ENCODE measurements around the gene RIBC2.
"Not testable (repeated sequence)": the region's sequence is repeated elsewhere in the genome, so short reads cannot be mapped to it uniquely, and the experiment has no call there.

RIBC2 gene

DNA sequence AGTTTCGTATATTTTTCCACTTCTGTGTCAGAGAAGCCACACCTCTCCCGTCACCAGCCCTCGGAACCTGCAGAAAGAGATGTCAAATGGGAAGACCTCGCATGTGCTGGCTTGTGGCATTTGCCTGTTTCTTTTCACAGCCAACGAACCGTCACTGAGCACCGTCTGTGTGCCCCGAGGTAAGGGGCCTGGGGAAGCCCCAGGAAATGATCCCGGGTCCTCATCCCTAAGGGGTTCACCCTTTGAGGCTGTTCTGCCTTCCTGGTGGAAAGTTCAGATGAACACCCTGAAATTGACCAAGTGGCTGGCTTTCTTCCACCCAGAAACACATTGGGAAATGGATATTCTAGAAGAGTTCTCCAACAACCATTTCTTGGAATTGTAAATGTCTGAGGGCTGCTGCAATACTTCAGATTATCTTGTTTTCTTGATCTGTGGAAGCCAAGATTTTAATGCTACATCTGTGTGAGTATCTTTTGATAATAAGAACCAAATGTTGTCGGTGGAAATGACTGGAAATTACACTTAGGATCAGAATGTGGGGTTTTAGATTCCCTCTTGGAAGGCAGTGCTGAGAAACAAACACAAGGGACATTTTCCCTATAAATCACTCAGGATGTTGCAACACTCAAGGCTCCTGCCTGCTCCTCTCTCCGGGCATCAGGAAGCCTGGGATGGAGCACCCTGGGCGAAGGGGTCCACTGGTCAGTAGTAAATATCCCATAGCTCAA, 37.6 kb downstream of the RIBC2 start:
- no peak for DNase-seq

DNA sequence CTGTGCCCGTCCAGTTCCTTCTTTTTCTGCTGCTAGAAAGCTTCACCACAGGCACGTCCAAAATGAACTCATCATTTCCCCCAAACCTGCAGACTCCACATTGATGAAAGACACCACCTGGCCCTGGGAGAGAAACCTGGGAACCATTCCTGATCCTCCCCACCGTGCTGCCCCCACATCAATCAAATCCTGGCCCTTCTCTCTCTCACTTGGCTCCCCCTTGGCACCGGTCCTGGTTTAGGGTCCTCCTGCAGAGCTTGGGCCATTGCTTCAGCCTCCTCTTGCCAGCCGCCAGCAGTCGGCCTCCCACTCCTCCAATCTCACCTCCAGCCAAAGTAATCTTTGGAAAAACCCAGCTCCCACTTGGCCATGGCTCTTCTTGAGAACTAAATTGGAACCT, 38.5 kb downstream of the RIBC2 start:
- DNase-seq: no peak

DNA sequence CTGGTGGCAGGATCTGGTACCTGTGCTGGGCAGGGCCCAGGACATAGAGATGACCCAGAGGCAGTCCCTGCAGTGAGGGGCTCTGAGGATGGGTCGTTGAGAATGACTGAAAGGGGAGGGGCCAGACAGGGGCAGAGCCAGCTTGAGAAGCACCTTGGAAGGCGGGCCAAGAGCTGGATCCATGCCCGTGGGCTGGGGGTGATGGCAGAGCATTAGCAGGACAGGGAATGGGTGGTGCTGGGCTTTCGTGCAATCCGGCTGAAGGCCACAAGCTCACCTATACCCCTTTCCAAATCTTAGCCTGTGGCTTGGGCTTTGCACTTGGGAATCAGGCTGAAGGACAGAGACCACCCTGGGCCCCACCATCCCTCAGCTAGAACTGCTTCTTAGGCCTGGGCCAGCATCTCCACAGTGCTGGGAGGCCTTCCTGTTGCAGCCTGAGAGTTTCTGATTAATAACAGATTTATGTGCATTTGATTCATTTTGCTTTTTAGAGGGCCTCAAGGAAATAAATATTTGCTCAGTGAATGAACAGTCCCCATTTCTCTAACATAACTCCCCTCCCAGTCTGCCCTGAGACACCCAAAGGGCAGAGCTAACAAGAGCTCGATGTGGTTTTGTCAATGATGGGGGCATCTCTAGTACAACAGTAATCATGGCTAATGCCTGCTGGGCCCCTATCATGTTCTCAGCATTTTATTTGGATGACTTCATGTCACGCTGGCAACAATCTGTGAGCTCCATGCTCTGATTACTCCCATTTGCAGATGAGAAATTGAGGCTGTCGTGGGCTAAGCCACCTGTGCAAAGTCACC, 39.3 kb downstream of the RIBC2 start:
- DNase-seq: no peak

DNA sequence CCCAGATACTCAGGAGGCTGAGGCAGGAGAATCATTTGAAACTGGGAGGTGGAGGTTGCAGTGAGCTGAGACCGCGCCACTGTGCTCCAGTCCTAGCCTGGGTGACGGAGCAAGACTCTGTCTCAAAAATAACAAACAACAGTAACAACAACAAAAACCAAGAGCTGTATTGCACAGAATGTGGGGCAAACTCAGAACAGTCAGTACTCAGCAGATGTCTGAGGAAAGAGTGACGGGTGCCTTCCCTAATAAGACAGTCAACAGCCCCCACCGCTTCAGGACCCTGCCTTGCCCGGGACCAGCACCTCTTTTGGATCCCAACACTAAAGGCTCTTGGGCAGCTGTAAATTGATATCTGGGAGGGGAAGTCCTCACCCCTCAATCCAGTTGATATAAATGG, 40.3 kb downstream of the RIBC2 start:
- no peak for DNase-seq

DNA sequence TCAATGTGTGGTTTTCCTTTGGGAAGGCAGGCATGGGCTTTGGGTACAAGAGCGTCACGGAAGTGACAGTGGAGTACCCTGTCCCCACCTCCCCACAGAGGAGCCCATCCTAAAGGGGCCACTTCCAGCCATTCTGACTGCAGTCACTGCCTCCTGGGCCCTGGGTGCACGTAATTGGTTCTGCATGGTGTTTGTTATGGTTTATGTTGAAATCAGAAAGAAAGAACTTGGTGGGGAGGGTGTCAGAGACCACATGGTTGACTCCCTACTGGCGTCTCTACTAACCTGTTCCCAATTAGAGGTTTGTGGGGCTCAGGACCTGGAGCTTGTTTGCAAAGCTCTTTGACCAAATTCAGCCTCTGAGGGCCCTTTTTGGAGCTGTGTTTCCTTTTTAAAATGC, 40.8 kb downstream of the RIBC2 start:
- no peak for DNase-seq

DNA sequence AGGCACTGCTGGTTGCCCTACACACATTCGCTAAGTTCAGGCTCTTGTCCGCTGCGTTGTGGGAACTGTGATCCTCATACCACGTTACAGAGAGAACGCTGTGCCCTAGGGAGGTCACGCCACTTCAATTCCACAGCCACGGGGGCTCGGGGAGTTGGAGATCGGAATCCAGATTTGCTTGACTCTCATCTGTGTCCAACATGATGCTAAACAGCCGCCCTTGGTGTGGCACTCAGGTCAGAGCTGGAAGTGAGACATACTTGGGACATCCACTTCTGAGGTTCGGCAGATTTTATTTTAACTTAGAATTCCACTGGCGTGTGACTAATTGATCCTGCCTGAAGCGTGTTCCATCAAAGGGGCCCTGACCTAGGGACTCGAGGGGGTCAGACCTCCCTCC, 41.7 kb downstream of the RIBC2 start:
- no peak for DNase-seq

DNA sequence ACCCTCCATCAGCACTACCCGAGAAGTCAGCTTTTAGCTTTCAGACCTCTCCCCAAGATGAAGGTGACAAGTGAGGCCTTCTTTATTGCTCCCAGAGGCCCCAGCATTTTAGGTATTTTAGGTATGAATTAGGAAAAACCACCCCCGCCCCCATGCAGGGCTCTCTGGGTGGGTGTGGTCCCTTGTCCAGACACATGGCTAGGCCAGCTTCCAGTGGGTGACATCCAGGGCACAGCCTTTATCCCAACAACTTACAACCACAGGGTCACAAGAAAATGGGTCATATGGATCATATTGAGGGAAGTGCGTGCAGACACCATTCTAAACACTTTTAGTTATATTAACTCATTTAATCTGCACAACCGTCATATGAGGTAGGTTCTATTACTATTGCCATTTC, 42.1 kb downstream of the RIBC2 start:
- no peak for DNase-seq

DNA sequence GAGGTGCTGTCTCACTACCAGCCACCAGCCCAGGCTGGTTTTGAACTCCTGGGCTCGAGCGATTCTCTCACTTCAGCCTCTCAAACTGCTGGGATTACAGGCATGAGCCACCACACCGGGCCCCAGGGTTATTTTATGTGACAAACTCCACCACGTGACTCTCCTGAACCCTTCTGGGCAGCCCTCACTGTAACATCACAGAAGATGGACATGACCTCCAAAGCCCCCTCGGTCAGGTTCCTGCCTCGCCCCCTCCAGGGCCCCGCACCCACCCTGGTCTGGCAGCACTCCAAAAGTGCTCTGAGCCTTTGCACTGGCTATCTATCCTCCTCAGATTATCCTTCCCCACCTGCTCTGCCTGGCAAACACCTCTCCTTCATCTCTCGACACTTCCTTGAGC, 43.3 kb downstream of the RIBC2 start:
- DNase-seq: no peak

DNA sequence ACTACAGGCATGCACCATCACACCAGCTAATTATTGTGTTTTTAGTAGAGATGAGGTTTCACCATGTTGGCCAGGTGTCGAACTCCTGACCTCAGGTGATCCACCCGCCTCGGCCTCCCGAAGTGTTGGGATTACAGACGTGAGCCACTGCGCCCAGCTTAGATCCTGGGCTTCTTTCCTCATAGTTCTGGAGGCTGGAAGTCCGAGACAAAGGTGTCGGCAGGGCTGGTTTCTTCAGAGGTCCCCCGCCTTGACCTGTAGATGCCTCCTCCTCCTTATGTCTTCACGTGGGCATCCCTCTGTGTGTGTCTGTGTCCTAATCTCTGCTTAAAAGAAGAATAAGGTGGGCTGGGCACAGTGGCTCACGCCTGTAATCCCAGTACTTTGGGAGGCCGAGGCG, 45.0 kb downstream of the RIBC2 start:
- no peak for DNase-seq

DNA sequence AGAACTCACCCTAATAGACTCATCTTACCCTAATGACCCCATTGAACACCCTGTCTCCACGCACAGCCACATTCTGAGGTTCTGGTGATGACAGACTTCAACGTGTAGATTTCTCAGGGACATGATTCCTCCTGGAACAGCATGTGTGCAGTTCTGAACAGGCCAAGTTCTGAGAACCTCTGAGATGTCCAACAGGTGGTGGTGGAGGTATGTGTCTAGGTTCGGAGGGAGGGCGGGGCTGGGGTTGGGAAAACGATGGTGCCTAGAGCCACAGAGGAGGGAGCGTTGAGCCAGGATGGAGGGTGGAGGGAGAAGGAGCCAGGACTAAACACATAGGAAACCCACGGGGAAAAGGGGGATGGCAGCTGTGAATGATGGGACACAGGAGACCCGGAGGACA, 45.7 kb downstream of the RIBC2 start:
- DNase-seq: no peak

DNA sequence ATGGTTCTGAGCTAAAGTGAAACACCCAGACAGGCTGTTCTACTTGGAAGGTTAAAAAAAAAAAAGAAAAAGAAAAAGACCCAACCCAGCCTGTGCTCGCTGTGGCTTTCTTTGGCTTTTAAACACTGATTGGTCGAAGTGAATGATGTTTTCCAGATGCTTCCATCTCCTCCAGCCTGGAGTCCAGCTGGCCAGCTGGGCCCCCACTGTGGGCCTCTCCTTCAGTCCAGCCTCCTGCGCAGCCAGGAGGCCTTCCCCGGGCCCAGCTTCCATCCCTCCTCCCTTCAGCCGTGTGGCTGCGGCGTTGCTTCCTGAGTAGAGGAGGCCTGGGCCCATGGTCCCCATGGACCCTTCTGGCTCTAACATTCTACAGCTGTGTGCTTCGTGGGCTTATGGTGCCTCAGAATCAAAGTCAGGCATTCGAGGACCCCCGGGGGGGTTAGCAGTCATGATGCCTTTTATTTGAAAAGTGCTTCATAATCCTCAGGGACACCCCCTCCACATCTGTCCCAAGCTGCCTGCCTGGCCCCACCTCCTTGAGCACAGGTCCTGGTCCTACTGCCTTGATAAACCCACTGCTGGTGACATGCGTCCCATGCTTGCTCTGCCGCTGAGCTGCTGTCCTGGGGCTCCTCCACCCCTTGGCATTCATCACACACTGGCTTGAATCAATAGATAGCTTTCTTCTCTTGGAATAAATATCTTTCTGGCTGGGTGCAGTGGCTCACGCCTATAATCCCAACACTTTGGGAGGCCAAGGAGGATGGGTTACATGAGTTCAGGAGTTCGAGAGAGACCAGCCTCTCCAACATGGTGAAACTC, 47.0 kb downstream of the RIBC2 start:
- DNase-seq: no peak

DNA sequence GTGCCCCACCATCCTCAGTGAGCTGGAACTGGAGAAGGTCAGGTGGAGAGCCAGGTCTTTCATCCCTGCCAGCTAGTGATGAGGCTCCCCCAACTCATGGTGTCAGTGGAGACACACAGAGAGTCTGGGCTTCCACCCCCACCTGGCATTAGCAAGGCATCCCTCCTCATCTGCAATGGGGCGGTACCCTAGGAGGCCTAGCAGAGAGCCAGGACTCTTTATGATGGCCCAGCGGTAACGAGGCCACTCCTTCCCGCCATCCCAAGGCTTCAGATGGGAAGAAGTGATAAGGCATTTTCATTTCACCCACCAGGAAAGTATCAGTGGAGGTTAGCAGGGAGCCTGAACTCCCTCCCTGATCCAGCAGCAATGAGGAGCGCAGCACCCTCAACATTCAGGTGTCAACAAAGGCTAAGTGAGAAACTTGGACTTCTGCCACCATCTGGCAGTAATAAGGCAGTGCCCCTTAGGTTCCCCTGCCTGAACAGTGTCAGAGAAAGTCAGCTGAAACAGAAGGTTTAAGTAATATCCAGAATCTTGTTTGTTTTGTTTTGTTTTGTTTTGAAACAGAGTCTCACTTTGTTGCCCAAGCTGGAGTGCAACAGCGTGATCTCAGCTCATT, 48.7 kb downstream of the RIBC2 start:
- DNase-seq: no peak

DNA sequence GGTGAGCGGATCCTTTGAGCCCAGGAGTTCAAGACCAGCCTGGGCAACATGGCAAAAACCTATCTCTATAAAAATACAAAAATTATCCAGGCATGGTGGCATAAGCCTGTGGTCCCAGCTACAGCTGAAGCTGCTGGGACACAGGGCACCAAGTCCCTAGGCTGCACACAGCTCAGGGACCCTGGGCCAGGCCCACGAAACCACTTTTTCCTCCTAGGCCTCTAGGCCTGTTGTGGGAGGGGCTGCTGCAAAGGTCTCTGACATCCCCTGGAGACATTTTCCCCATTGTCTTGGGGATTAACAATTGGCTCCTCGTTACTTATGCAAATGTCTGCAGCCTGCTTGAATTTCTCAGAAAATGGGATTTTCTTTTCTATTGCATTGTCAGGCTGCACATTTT, 50.2 kb downstream of the RIBC2 start:
- not testable (repeated sequence) for DNase-seq

DNA sequence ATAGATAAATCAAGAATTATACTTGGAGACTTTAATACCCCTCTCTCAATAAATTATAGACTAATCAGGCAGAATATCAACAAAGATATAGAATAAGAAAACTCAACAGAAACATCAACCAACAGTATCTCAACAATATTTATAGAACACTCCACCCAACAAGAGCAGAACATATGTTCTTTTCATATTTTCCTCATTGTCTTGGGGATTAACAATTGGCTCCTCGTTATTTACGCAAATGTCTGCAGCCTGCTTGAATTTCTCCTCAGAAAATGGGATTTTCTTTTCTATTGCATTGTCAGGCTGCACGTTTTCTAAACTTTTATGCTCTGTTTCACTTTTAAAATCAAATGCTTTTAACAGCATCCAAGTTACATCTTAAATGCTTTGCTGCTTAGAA, 52.1 kb downstream of the RIBC2 start:
- no peak for DNase-seq

DNA sequence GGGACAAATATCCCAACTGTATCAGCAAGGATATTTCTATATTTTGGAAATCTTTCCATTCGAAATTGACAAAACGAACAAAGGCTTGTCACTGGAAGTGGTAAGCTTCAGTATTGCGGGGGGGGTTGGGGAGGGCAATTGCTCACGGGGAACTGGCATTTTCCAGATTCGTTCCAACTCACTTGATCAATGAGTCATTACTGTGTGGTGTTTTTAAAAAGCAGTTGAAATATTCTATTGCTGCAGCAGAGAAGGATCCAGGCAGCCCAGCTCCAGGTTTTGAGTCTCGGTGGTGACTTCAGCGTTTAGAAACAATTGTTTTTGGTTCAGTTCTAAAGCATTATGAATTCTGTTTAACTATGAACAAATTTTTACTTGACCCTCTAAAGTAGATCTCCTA, 55.4 kb downstream of the RIBC2 start:
- no peak for DNase-seq

DNA sequence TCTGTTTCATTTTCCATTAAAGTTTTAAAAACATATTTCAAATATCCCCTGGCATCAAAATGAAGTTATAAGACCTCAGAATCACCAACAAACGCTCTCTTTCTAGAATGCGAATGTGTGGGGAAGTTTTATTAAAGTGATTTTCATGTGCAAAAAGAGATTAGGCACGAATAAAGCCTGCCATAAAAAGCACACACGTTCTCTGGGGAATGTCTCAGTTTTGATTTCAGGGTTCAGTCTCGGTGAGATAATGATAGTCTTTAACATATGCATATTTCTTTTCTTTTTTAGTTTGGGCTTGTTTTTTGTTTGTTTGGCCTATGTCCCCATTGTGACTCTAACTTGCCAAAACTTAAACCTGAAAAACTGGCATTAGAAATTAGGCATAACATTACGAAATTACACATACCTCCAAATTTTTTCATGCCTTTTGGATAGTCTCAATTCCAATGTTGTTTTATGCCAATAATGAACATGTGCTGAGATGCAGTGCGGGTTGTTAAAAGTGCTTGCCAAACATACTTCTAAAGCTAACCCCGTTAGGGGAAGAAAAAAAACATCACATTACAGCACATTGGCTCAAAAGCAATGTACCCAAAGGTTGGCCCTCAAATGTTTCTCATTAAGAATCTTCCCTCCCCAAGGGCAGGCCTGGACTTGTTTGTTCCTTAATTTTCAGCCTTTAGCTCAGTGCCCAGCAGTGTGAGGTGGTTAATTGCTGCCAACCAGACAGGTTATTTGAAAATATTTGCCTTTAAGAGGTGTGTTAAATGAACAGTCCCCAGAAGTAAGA, 56.0 kb downstream of the RIBC2 start:
- no peak for DNase-seq

DNA sequence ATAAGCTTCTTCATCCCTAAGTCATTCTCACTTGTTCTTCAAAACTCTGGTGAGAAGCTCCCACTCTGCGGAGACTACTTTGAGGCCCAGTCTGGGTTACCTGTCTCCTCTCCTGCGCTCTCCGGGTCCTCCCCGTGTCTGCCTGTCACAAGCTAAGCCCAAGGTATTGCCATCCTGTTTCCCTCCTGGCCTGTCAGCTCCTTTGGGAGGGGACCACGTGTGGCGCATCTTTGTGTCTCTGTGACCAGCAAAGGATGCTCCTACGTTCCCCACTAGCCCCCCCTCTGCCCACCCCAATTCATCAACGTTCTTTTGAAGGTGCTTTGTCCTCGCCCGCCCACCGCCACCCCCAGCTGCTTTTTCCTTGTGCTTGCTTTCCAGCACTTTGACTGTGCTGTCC, 57.4 kb downstream of the RIBC2 start:
- DNase-seq: no peak

DNA sequence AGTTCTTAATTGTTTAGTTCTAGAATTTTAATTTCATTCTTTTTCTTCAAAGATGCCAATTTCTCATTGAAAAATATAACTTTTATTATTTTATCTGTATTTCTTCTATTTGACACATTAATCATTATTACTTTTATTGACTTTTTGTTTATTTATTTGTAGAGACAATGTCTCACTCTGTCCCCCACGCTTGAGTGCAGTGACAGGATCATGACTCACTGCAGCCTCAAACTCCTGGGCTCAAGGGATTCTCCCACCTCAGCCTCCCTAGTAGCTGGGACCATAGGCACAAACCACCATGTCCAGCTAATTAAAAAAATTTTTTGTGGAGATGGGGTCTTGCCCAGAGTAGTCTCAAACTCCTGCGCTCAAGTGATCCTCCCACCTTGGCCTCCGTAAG, 58.9 kb downstream of the RIBC2 start:
- no peak for DNase-seq

DNA sequence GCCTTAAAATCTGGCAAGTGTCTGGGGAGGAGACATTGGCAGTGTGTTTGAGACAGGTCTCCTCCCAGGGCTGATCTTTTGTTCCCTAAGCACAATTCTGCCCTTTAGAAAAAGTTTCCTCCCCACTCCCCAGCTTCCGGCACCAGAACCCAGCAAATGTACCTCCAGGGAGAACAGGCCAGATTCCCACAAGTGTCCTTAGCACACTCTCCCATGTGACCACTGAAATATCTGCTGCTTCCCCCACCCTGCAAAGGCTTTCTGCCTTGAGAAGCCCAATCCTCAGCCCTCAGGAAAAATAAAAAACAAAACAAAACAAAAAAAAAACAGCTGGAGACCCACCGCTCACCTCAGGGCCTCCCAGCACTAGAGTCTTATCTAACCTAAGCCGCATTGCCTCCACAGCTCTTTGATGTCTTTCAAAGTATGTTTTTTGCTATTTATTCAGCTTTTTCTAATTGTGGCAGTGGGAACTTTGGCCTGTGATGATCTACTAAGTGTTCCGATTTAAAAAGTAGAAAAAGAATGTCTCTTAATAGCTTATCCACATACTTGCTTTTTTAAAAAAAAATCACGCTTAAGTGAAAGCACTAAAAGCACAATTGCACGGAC, 60.2 kb downstream of the RIBC2 start:
- DNase-seq: no peak

DNA sequence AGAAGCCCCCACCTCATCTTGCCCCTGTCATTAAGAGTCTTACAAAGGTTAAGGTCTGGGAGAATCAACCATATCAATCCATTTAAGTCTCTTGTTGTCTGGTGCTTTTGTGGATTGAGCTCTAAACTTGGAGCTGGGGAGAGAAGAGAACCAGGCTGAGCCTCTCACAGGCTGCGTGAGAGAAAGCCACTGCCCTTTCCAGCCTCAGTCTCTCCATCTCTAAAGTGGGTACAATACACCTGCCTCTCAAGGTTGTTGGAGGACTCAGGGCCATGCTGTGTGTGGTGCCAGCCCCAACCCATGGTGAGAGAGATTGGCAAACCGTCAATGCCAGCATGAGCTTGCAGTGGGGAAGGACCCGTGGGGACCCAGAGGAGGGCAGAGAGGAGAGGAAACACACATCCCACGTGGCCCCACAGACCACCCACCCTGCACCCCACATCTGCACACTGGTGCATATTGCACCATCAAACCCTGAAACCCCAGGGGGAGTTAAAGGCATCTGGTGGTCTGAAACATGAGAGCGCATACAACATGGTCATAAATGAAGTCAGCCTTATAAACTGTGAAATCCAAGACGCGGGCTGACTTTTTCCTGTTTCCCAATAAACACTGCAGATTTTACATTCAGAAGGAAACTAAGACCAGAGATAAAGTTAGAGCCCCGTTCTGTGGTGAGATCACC, 61.7 kb downstream of the RIBC2 start:
- no peak for DNase-seq

DNA sequence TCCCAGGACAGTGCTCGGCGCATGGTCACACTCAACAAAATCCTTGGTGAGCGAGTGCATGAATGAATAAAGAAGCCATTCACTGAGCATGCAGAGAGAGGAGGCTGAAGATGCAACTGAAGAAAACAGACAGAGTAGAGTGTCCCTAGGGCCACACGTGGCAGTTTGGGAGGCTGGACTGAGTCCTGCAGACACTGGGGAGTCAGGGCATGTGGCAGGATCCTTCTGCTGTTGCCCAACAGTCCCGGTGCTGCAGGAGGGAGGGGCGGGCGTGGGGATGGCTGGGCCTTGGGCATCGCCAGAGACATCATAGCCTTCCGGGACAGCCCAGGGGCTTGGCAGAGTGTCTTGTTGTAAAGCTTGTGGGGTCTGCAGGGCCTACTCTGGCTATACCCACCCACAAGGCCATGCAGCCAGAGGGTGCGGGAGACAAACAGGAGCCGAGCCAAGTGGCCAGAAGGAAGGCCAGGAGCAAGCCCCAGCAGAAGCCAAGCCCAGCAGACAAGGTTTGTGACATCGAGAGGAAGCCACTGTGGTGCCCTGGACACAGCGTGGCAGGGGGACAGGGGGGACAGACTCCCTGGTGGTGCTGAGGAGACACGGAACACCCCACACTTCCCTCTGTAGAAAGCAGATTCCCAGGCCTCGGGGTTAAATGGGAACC, 62.5 kb downstream of the RIBC2 start:
- no peak for DNase-seq

All from NCI-H2107 (cell line).